K562 treated with DMSO at 1 percent for 48 hours (cell line): ENCODE measurements around the gene ISYNA1. TPM values are rescaled to one million over a fixed set of nuclear protein-coding genes. Genes with fewer than 3 reads are reported as not detected.

ENCODE experiments used
- total RNA-seq: library from RNA; unstranded; fragments of 300-600 nt; gene quantifications from 2 replicates; pipeline ENCODE4 v1.2.3, GENCODE V29; 2022; ENCODE audit warnings: low replicate concordance; ENCODE audit errors: extremely low read depth

Gene ISYNA1
- total RNA-seq = 948 TPM in 1 of 2 replicates, not detected in the other

GRCh38 chr19:18437491-18438330 lies at the start of gene ISYNA1:
Gene ISYNA1 (minus strand): TSS chr19:18438133. CDS start chr19:18437979, 154 bp downstream.

DNA sequence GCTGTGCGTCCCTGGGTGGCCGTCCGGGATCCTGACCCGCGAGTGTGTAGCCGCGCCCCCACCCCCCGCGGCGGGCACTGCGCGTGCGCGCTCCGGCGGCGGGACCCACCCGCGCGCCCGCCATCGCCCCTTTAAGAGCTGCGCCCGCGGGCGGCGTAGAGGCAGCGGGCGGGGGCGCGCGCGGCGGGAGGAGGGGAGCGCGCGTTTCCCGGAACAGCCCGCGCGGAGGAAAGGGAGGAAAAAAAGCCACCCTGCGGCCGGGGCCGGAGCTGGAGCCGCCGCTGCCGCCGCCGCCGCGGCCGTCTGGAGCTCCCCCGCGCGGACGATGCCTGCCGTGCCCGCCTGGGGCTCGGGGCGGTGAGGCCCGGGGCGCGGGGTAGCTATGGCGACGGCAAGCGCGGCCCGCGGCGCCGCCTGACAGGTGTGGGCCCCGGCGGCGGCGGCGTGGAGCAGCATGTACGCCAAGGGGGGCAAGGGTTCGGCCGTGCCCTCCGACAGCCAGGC lies 18.7 kb downstream of the ISYNA1 start, which contains the start of gene SSBP4:
Gene SSBP4 (plus strand): TSS at position 204 of the 504 bp plus-strand sequence. CDS start 251 bp downstream, at position 455.

DNA sequence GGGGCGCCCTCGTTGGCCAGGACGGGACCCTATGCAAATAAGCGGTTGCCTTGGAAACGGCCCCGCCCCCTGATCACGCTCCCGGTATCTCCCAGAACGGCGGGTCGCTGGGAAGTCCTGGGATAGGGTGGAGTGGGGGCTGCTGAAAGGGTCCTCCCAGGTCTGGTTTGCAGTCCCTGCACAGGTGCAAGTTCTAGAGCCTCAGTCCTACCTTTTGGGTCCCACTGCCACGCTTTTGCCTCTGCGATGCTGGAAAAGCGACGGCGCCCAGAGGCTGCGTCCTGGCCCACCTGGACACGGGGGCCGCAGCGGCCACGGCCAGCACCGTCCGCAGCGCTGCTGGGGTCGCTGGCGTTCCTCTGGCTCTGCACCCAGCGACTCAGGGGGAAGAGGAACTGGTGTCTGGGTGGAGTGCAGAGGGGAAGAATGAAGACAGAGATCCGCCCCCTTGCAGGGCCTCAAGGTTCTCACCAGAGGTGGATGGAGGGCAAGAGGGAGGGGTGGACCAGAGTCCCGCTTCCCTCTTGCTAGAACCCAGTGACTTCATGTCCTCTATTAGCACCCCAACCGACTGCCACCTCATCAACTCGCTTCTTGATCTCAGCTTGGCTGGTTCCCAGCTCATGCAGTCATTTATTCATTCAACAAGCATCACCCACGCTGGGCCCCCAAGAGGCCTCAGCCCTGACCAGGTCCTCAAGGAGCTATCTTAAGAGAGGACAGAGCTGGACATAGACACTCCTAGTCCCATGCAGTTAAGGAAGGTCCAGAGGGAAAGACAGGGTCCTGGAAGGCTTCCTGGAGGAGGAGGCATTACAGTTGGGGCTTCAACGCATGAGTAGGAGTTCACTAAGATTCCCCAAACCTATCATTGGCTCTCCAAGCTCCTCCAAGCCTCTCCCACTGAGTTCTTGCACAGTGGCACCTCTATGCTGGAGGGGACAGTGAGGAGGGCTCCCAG lies 40.4 kb downstream of the ISYNA1 start, which contains the start of gene LRRC25:
Gene LRRC25 (minus strand): TSS at position 381 of the 961 bp plus-strand sequence. CDS start 659 bp downstream, outside the sequence.

GRCh38 chr19:18385675-18386542 lies 52.0 kb downstream of the ISYNA1 start, which contains the start of gene GDF15:
Gene GDF15 (plus strand): TSS chr19:18386158. CDS start chr19:18386190, 32 bp downstream.

Other genes starting within 250 kb of the ISYNA1 start
- gene MPV17L2, start 244.9 kb downstream of the ISYNA1 start, total RNA-seq = not detected in 2 replicates
- not detected in 2 replicates for gene RAB3A, start 234.1 kb downstream of the ISYNA1 start, total RNA-seq
- gene PDE4C, start 211.7 kb downstream of the ISYNA1 start, total RNA-seq = not detected in 2 replicates
- gene IQCN, start 163.7 kb downstream of the ISYNA1 start, total RNA-seq = not detected in 2 replicates
- gene JUND, start 156.5 kb downstream of the ISYNA1 start, total RNA-seq = 437 TPM in 1 of 2 replicates, not detected in the other
- gene LSM4, start 115.1 kb downstream of the ISYNA1 start, total RNA-seq = not detected in 2 replicates
- not detected in 2 replicates for gene PGPEP1, start 97.5 kb downstream of the ISYNA1 start, total RNA-seq
- 390 TPM in 1 of 2 replicates, not detected in the other for gene GDF15, start 52.0 kb downstream of the ISYNA1 start, total RNA-seq
- gene LRRC25, start 40.5 kb downstream of the ISYNA1 start, total RNA-seq = not detected in 2 replicates
- not detected in 2 replicates for gene SSBP4, start 18.7 kb downstream of the ISYNA1 start, total RNA-seq
- gene ELL, start 83.9 kb upstream of the ISYNA1 start, total RNA-seq = not detected in 2 replicates
- gene FKBP8, start 105.4 kb upstream of the ISYNA1 start, total RNA-seq = 467 TPM in 1 of 2 replicates, not detected in the other
- gene KXD1, start 119.7 kb upstream of the ISYNA1 start, total RNA-seq = not detected in 2 replicates
- gene UBA52, start 133.7 kb upstream of the ISYNA1 start, total RNA-seq = 452 TPM in 1 of 2 replicates, not detected in the other
- not detected in 2 replicates for gene REX1BD, start 150.7 kb upstream of the ISYNA1 start, total RNA-seq
- gene CRLF1, start 168.7 kb upstream of the ISYNA1 start, total RNA-seq = not detected in 2 replicates
- gene TMEM59L, start 174.7 kb upstream of the ISYNA1 start, total RNA-seq = not detected in 2 replicates
- gene KLHL26, start 198.9 kb upstream of the ISYNA1 start, total RNA-seq = not detected in 2 replicates
- gene CRTC1, start 245.5 kb upstream of the ISYNA1 start, total RNA-seq = not detected in 2 replicates